Measurements from ENCODE around the gene YIF1A.
"Not testable (repeated sequence)": the region's sequence is repeated elsewhere in the genome, so short reads cannot be mapped to it uniquely, and the experiment has no call there.

YIF1A gene

GRCh38 chr11:66323684-66324083 is 34.7 kb upstream of the YIF1A start:
- TF ChIP-seq CTCF (IDR thresholded peaks at IDR 0.05; ENCODE audit: extremely low read depth, insufficient read depth, missing control alignments): no peak
- in situ Hi-C loops (cut with MboI; ENCODE audit: low pct_unique_long_range_greater_than_20kb, low sequenced_read_pairs, unreplicated experiment): no loop called here
- DNase-seq (ENCODE audit: low spot score): no peak

DNA sequence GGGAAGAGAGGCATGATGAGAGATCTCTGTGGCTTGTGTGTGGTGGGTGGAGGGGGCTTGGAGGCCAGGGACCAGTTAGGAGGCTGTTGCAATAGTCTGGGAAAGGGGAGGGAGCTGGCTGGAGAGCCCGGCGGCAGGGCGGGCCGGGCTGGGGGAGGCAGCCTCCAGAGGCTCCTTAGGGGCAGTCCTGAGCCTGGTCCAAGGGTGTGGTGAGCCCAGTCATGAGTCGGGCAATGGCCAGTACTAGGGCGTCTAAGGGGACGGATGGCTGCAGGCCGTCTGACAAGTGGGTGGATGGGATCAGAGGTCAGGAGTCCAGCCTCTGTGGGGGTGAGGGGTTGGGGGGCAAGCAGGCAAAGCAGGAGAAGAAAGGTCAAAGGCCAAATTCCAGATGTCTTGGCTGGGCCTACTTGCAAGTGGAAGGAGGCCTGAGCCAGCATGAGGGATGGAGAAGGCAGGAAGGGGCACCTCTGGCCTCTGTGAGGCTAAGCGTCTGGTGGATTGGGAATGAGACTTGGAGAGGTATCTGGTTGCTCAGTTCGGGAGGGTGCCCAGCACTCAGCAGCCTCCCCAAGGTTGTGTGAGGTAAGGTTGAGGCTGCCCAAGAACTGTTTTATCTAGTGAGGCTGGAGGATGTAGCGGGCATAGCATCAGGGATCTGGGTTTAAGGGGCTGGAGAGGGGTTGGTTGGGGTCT is 33.9 kb upstream of the YIF1A start:
- no peak for TF ChIP-seq CTCF (IDR thresholded peaks at IDR 0.05; ENCODE audit: extremely low read depth, insufficient read depth, missing control alignments)
- in situ Hi-C loops (cut with MboI; ENCODE audit: low pct_unique_long_range_greater_than_20kb, low sequenced_read_pairs, unreplicated experiment): no loop called here
- no peak for DNase-seq (ENCODE audit: low spot score)

DNA sequence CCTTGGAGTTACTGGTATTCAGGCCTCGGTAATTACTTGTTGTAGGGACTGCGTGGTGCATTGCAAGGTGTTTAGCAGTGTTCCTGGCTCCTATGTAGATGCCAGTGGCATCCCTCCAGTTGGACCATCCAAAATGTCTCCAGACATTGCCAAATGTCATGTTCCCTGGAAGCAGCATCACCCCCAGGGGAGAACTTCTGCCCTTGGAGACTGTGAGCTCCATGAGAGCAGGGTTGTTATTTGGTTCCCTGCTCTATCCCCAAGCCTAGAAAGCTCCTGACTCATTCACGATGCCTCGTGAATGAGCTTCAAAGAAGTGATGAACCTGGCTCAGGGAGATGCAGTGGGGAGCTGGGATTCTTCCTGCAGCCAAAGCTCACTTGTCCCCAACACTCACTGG is 32.7 kb upstream of the YIF1A start:
- no peak for TF ChIP-seq CTCF (IDR thresholded peaks at IDR 0.05; ENCODE audit: extremely low read depth, insufficient read depth, missing control alignments)
- no peak for DNase-seq (ENCODE audit: low spot score)
- in situ Hi-C loops (cut with MboI; ENCODE audit: low pct_unique_long_range_greater_than_20kb, low sequenced_read_pairs, unreplicated experiment): no loop called here

DNA sequence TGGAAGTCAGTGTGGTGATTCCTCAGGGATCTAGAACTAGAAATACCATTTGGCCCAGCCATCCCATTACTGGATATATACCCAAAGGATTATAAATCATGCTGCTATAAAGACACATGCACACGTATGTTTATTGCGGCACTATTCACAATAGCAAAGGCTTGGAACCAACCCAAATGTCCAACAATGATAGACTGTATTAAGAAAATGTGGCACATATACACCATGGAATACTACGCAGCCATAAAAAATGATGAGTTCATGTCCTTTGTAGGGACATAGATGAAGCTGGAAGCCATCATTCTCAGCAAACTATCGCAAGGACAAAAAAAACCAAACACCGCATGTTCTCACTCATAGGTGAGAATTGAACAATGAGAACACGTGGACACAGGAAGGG is 31.8 kb upstream of the YIF1A start:
- in situ Hi-C loops (cut with MboI; ENCODE audit: low pct_unique_long_range_greater_than_20kb, low sequenced_read_pairs, unreplicated experiment); DNase-seq (ENCODE audit: low spot score): not testable (repeated sequence)

DNA sequence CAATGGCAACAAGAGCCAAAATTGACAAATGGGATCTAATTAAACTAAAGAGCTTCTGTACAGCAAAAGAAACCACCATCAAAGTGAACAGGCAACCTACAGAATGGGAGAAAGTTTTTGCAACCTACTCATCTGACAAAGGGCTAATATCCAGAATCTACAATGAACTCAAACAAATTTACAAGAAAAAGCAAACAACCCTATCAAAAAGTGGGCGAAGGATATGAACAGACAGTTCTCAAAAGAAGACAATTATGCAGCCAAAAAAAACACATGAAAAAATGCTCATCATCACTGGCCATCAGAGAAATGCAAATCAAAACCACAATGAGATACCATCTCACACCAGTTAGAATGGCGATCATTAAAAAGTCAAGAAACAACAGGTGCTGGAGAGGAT is 31.3 kb upstream of the YIF1A start:
- DNase-seq (ENCODE audit: low spot score); in situ Hi-C loops (cut with MboI; ENCODE audit: low pct_unique_long_range_greater_than_20kb, low sequenced_read_pairs, unreplicated experiment): not testable (repeated sequence)

- DNase-seq (ENCODE audit: low spot score): no peak
- TF ChIP-seq CTCF (IDR thresholded peaks at IDR 0.05; ENCODE audit: extremely low read depth, insufficient read depth, missing control alignments): no peak
- in situ Hi-C loops (cut with MboI; ENCODE audit: low pct_unique_long_range_greater_than_20kb, low sequenced_read_pairs, unreplicated experiment): no loop called here
Observed at GRCh38 chr11:66318600-66318970, 29.6 kb upstream of the YIF1A start.

GRCh38 chr11:66317723-66318599 is 29.0 kb upstream of the YIF1A start:
- in situ Hi-C loops (cut with MboI; ENCODE audit: low pct_unique_long_range_greater_than_20kb, low sequenced_read_pairs, unreplicated experiment): no loop called here
- DNase-seq (ENCODE audit: low spot score): no peak
- TF ChIP-seq CTCF (IDR thresholded peaks at IDR 0.05; ENCODE audit: extremely low read depth, insufficient read depth, missing control alignments): no peak

Data from GM13977 (cell line).